Measurements from ENCODE around the gene BCAS1. TPM values are rescaled to one million over a fixed set of nuclear protein-coding genes. Genes with fewer than 3 reads are reported as not detected.

The BCAS1 gene
- total and polyA plus RNA-seq, 2 donors (not counting 3 experiments of a cell fraction or from before 2014, with no cell fraction given), result not detected

DNA sequence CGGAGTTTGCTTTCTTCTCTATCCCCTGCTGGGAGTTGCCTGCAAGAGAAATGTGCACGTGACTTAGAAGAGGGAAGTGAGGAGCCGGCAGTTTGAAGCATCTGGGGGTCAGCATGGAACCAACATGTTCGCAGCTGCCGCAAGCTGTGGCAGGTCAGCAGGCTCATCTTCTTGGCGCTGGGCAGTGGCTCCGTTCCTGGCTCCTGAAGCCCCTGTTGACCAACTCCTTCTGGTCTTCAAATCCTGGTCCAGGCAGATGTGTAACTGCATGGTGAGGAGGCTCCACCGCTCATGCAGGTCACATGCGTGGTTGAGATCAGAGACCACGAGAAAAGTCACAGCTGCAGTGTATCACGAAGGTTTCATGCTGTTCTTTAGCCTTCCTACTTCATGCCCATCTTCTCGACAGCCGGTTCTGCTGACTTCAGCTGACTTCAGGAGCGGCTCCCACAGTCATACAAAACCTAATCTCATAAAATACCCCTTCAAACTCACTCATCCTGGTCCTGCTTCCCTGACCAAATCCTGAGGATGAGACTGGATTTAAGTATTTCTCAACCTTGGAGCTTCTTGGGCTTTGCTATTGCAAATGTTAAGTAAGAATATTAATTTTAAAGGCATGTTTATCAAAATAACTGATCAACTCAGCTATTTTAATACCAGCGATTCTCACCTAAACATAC lies 44.9 kb upstream of the BCAS1 start:
- intact Hi-C loops (cut with micrococcal nuclease), result no loop called here
- dilution Hi-C loops (cut with MboI; ENCODE audit: extremely low pct_ligation_motif_present, low sequenced_read_pairs), result no loop called here
- no TSS peak for BruUV-seq (replicated peaks)
- no peaks in the 10 kb centered on the region for H3K9me1 ChIP-seq (replicated peaks; ENCODE audit: control insufficient read depth, extremely low read depth, insufficient read depth, low read length)
- no peaks in the 10 kb centered on the region for H3K36me3 ChIP-seq (ENCODE audit: control insufficient read depth in 2 of 2, extremely low read depth in 1 of 2, insufficient read depth in 2 of 2, low read length in 2 of 2)
- no peak overlapping the region for H3K9ac ChIP-seq (replicated peaks; ENCODE audit: extremely low read depth, insufficient read depth, low read length)
- no peak for TF ChIP-seq EZH2 (IDR thresholded peaks at IDR 0.05; ENCODE audit: borderline replicate concordance, low read depth, low read length, severe bottlenecking)
- no peak for FAIRE-seq
- H4K20me1 ChIP-seq (replicated peaks; ENCODE audit: control insufficient read depth, extremely low read depth, insufficient read depth, low read length), result no peaks in the 10 kb centered on the region
- no peaks in the 10 kb centered on the region for H3K4me1 ChIP-seq (ENCODE audit: control insufficient read depth, extremely low read depth, insufficient read depth, low read length)
- no peak overlapping the region for H3K4me2 ChIP-seq (ENCODE audit: insufficient read depth, low read length)
- no peaks in the 10 kb centered on the region for H3K9me3 ChIP-seq (replicated peaks; ENCODE audit: control insufficient read depth, insufficient read depth, low read length)
- CTCF ChIA-PET, result interaction anchor here (1.6 kb wide), 1 partner anchor 9 kb away, joined by 5 read pairs; no protein-coding TSS in a partner anchor
- no peak overlapping the region for H2AFZ ChIP-seq (ENCODE audit: low read depth, low read length)
- no peak for DNase-seq (ENCODE audit: low read depth, low spot score)
- H3K27ac ChIP-seq (ENCODE audit: insufficient read depth, low read depth, low read length), result no peak overlapping the region
- H3K79me2 ChIP-seq (ENCODE audit: control insufficient read depth, insufficient read depth, low read length), result no peaks in the 10 kb centered on the region
- no peak overlapping the region for H3K4me3 ChIP-seq (replicated peaks in 1 of 3; ENCODE audit: insufficient read depth in 1 of 3, low read depth in 1 of 3, low read length in 3 of 3)
- no peaks in the 10 kb centered on the region for H3K27me3 ChIP-seq (ENCODE audit: control insufficient read depth in 2 of 2, insufficient read depth in 2 of 2, low read length in 2 of 2)
- POLR2A ChIA-PET, result no interaction called here

DNA sequence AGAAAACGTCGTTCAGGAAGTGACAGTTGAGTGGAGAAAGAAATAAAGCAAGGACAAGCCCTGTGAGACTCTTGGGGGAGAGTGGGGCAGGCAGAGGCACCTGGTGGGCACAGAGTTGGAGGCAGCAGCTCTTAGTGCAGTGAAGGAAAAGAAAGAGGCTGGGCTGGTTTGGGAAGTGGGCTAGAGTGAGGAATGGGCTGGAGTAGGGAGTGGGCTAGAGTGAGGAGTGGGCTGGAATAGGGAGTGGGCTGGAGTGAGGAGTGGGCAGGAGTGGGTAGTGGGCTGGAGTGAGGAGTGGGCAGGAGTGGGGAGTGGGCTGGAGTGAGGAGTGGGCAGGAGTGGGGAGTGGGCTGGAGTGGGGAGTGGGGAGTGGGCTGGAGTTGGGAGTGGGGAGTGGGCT lies 43.7 kb upstream of the BCAS1 start:
- Histone ChIP-seq H3K27ac (ENCODE audit: insufficient read depth, low read depth, low read length) (no peak overlapping the region), H4K20me1 (replicated peaks; ENCODE audit: control insufficient read depth, extremely low read depth, insufficient read depth, low read length) (no peaks in the 10 kb centered on the region), H3K4me3 (replicated peaks in 1 of 3; ENCODE audit: insufficient read depth in 1 of 3, low read depth in 1 of 3, low read length in 3 of 3) (no peak overlapping the region), H3K9ac (replicated peaks; ENCODE audit: extremely low read depth, insufficient read depth, low read length) (no peak overlapping the region), H3K79me2 (ENCODE audit: control insufficient read depth, insufficient read depth, low read length) (no peaks in the 10 kb centered on the region), H3K4me1 (ENCODE audit: control insufficient read depth, extremely low read depth, insufficient read depth, low read length) (no peaks in the 10 kb centered on the region), H3K9me3 (replicated peaks; ENCODE audit: control insufficient read depth, insufficient read depth, low read length) (no peaks in the 10 kb centered on the region), H2AFZ (ENCODE audit: low read depth, low read length) (no peak overlapping the region), H3K9me1 (replicated peaks; ENCODE audit: control insufficient read depth, extremely low read depth, insufficient read depth, low read length) (no peaks in the 10 kb centered on the region), H3K36me3 (ENCODE audit: control insufficient read depth in 2 of 2, extremely low read depth in 1 of 2, insufficient read depth in 2 of 2, low read length in 2 of 2) (no peaks in the 10 kb centered on the region), H3K27me3 (ENCODE audit: control insufficient read depth in 2 of 2, insufficient read depth in 2 of 2, low read length in 2 of 2) (no peaks in the 10 kb centered on the region), H3K4me2 (ENCODE audit: insufficient read depth, low read length) (no peak overlapping the region)
- dilution Hi-C loops (cut with MboI; ENCODE audit: extremely low pct_ligation_motif_present, low sequenced_read_pairs), result no loop called here
- FAIRE-seq (no peak), DNase-seq (ENCODE audit: low read depth, low spot score) (no peak)
- intact Hi-C loops (cut with micrococcal nuclease), result no loop called here
- no TSS peak for BruUV-seq (replicated peaks)
- CTCF ChIA-PET, result no interaction called here
- TF ChIP-seq POLR2AphosphoS5 (IDR thresholded peaks at IDR 0.05; ENCODE audit: insufficient read depth, low read depth, low read length) (no peak), POLR2A (IDR thresholded peaks at IDR 0.05; ENCODE audit: low read depth, low read length) (no peak), FOS (IDR thresholded peaks at IDR 0.05; ENCODE audit: borderline replicate concordance, insufficient read depth, low read length) (no peak), JUN (IDR thresholded peaks at IDR 0.05; ENCODE audit: borderline replicate concordance, insufficient read depth, insufficient read length, low read depth) (no peak), GATA2 (IDR thresholded peaks at IDR 0.05; ENCODE audit: insufficient read depth, insufficient read length, low read depth, low read length) (no peak), EZH2 (IDR thresholded peaks at IDR 0.05; ENCODE audit: borderline replicate concordance, low read depth, low read length, severe bottlenecking) (no peak), MYC (IDR thresholded peaks at IDR 0.05; ENCODE audit: low read depth, low read length) (no peak)
- TF ChIP-seq, protein P1, sequence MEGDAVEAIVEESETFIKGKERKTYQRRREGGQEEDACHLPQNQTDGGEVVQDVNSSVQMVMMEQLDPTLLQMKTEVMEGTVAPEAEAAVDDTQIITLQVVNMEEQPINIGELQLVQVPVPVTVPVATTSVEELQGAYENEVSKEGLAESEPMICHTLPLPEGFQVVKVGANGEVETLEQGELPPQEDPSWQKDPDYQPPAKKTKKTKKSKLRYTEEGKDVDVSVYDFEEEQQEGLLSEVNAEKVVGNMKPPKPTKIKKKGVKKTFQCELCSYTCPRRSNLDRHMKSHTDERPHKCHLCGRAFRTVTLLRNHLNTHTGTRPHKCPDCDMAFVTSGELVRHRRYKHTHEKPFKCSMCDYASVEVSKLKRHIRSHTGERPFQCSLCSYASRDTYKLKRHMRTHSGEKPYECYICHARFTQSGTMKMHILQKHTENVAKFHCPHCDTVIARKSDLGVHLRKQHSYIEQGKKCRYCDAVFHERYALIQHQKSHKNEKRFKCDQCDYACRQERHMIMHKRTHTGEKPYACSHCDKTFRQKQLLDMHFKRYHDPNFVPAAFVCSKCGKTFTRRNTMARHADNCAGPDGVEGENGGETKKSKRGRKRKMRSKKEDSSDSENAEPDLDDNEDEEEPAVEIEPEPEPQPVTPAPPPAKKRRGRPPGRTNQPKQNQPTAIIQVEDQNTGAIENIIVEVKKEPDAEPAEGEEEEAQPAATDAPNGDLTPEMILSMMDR (IDR thresholded peaks at IDR 0.05; ENCODE audit: extremely low read depth in 1 of 2, insufficient read depth in 1 of 2, low read depth in 1 of 2, low read length in 2 of 2), result no peak
- TF ChIP-seq, protein P2, sequence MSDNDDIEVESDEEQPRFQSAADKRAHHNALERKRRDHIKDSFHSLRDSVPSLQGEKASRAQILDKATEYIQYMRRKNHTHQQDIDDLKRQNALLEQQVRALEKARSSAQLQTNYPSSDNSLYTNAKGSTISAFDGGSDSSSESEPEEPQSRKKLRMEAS (IDR thresholded peaks at IDR 0.05; ENCODE audit: insufficient read depth, insufficient read length), result no peak
- POLR2A ChIA-PET, result no interaction called here
